NCI-H2227 (cell line): ENCODE measurements around the gene NSD2.

ENCODE experiments used
- DNase-seq: peaks from one replicate; lab custom pipeline; 2025; ENCODE audit not compliant: unreplicated experiment; lab: John Stamatoyannopoulos, UW

The NSD2 gene

GRCh38 chr4:1982124-1983052 lies 111.2 kb downstream of the NSD2 start:
- DNase-seq, result no peak

- no peak for DNase-seq
Measured at GRCh38 chr4:1983053-1983845, 112.1 kb downstream of the NSD2 start.

GRCh38 chr4:1983846-1984405 lies 112.7 kb downstream of the NSD2 start:
- DNase-seq, result no peak

GRCh38 chr4:1984406-1985191 lies 113.4 kb downstream of the NSD2 start:
- no peak for DNase-seq

- DNase-seq, result no peak
Measured at GRCh38 chr4:1985294-1985693, 114.1 kb downstream of the NSD2 start.

GRCh38 chr4:1985780-1986577 lies 114.8 kb downstream of the NSD2 start:
- DNase-seq, result no peak

GRCh38 chr4:1986578-1987210 lies 115.5 kb downstream of the NSD2 start:
- DNase-seq, result no peak

GRCh38 chr4:1987296-1987695 lies 116.1 kb downstream of the NSD2 start:
- no peak for DNase-seq

- no peak for DNase-seq
Measured at GRCh38 chr4:1987721-1988326, 116.6 kb downstream of the NSD2 start.

GRCh38 chr4:1988327-1988724 lies 117.1 kb downstream of the NSD2 start:
- no peak for DNase-seq

GRCh38 chr4:1989533-1990347 lies 118.5 kb downstream of the NSD2 start:
- no peak for DNase-seq

GRCh38 chr4:1990348-1990645 lies 119.1 kb downstream of the NSD2 start:
- no peak for DNase-seq

- DNase-seq, result no peak
Measured at GRCh38 chr4:1990676-1991075, 119.5 kb downstream of the NSD2 start.

GRCh38 chr4:1991087-1991486 lies 119.9 kb downstream of the NSD2 start:
- DNase-seq, result no peak

- no peak for DNase-seq
Measured at GRCh38 chr4:1991596-1992434, 120.6 kb downstream of the NSD2 start.

- no peak for DNase-seq
Measured at GRCh38 chr4:1992468-1993168, 121.4 kb downstream of the NSD2 start.

- no peak for DNase-seq
Measured at GRCh38 chr4:1993169-1993516, 122.0 kb downstream of the NSD2 start.
